ENCODE results near the gene PDE3A.

Gene PDE3A

DNA sequence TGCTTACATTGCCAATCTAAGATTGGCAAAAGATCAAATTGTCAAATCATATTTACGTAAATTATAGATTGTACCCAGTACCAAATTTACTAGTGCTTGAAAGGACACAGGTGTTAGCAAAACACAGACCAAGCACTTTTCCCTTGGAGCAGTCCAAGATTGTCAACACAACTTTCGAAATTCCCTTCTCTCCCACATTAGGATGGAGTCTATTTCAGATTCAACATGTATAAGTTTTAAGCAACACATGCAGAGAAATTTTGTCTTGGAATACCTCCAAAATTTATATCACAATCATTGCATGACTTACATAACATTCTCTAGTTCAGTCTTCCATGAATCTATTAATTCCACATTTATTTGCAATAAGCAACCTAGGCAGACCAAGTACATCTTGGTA is 251.9 kb downstream of the PDE3A start:
- no peak overlapping the region for H3K4me3 ChIP-seq (replicated peaks; ENCODE audit: low read depth, low read length)
- peak; percentile 32 for DNase-seq (ENCODE audit: low read depth)
- TF ChIP-seq, protein P1, sequence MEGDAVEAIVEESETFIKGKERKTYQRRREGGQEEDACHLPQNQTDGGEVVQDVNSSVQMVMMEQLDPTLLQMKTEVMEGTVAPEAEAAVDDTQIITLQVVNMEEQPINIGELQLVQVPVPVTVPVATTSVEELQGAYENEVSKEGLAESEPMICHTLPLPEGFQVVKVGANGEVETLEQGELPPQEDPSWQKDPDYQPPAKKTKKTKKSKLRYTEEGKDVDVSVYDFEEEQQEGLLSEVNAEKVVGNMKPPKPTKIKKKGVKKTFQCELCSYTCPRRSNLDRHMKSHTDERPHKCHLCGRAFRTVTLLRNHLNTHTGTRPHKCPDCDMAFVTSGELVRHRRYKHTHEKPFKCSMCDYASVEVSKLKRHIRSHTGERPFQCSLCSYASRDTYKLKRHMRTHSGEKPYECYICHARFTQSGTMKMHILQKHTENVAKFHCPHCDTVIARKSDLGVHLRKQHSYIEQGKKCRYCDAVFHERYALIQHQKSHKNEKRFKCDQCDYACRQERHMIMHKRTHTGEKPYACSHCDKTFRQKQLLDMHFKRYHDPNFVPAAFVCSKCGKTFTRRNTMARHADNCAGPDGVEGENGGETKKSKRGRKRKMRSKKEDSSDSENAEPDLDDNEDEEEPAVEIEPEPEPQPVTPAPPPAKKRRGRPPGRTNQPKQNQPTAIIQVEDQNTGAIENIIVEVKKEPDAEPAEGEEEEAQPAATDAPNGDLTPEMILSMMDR (IDR thresholded peaks at IDR 0.05; ENCODE audit: low read length, missing control alignments), result no peak

GRCh38 chr12:20624718-20625117 is 256.4 kb downstream of the PDE3A start:
- no peak overlapping the region for H3K4me3 ChIP-seq (replicated peaks; ENCODE audit: low read depth, low read length)
- DNase-seq (ENCODE audit: low read depth), result peak; percentile 62
- TF ChIP-seq, protein P1 (IDR thresholded peaks at IDR 0.05; ENCODE audit: low read length, missing control alignments), result peak; percentile 70

DNA sequence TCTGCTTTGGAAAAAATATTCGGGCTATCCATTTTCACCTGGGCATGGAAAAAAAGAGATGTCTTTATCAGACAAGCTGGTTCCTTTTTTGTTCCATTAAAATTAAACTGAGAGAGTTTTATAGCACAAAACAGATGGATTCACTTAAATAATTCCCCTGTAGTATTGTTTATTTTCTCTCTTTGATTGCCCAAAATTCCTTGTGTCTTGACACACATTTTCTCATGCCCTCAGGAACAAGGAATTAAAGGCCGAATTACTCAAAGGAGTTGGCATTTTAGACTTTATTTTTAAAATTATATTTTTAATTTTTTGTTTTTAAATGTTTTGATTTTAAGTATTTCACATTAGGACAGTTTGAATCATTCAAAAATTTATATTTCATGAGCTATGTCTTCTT is 257.2 kb downstream of the PDE3A start:
- H3K4me3 ChIP-seq (replicated peaks; ENCODE audit: low read depth, low read length), result no peak overlapping the region
- DNase-seq (ENCODE audit: low read depth), result no peak
- TF ChIP-seq, protein P1 (IDR thresholded peaks at IDR 0.05; ENCODE audit: low read length, missing control alignments), result no peak

GRCh38 chr12:20627001-20627588 is 258.8 kb downstream of the PDE3A start:
- TF ChIP-seq, protein P1 (IDR thresholded peaks at IDR 0.05; ENCODE audit: low read length, missing control alignments), result no peak

DNA sequence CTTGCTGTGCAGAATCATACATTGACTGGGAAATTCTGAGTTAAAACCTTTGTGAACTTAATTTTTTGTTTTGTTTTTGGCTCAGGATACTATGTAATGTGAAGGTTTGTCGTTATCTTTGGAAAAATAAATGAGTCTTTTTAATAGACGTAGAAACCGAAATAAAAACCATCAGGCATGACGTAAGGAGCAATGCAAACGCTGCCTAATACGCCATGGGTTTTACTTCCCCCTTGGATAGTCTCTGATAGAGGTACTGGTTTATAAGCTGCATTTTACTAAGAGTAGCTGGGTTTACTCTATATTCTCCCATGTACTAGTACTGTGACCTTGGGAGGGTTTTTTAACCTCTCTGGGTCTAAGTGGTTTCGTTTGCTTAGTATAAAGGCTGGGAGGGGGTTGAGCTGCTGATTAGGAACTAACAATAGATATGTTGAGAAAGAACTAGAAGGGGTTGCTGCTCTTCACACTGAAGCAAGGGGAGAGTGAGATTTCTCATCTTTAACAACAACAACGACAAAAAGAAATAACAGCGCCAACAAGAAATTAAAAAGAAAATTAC is 260.0 kb downstream of the PDE3A start:
- TF ChIP-seq, protein P1 (IDR thresholded peaks at IDR 0.05; ENCODE audit: low read length, missing control alignments), result no peak
- H3K4me3 ChIP-seq (replicated peaks; ENCODE audit: low read depth, low read length), result no peak overlapping the region
- no peak for DNase-seq (ENCODE audit: low read depth)

More at GRCh38 chr12:20627001-20627588, 258.8 kb downstream of the PDE3A start:
- no peak for DNase-seq (ENCODE audit: low read depth)
- no peak overlapping the region for H3K4me3 ChIP-seq (replicated peaks; ENCODE audit: low read depth, low read length)

GRCh38 chr12:20628999-20629398 is 260.7 kb downstream of the PDE3A start:
- no peak for DNase-seq (ENCODE audit: low read depth)
- TF ChIP-seq, protein P1 (IDR thresholded peaks at IDR 0.05; ENCODE audit: low read length, missing control alignments), result no peak
- no peak overlapping the region for H3K4me3 ChIP-seq (replicated peaks; ENCODE audit: low read depth, low read length)

Data from fibroblast of pulmonary artery (primary cell).